Stimulated activated CD4-positive, alpha-beta T cell treated with anti-CD3 and anti-CD28 coated beads, Interleukin-12 subunit alpha, Interleukin-12 subunit beta, amount 100 ng/mL, for 4 hours (primary cell): ENCODE measurements around the gene TYMS.
"Not testable (repeated sequence)": the region's sequence is repeated elsewhere in the genome, so short reads cannot be mapped to it uniquely, and the experiment has no call there.

ENCODE experiments used
- DNase-seq: peaks from one replicate; pipeline ENCODE4 v3.0.0-alpha.2; 2020

The TYMS gene

DNA sequence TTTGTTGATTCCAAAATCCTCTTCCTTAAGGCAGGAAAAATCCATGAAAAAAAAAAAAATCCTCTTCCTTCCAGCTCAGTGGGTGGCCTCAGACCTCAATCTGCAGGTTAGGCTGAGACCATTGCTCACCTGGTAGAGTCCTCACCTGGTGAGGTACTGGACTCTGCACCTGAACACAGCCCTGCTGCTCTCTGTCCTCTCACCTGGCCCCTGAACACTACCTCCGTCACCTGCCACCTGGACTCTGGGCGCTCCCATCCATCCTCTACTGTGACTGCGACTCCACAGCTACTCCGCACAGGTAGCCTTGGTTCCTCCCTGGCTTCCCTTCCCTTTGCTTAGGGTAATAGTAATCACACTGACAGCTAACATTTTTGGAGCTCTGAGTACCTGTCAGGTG is 22.1 kb downstream of the TYMS start:
- DNase-seq = no peak

DNA sequence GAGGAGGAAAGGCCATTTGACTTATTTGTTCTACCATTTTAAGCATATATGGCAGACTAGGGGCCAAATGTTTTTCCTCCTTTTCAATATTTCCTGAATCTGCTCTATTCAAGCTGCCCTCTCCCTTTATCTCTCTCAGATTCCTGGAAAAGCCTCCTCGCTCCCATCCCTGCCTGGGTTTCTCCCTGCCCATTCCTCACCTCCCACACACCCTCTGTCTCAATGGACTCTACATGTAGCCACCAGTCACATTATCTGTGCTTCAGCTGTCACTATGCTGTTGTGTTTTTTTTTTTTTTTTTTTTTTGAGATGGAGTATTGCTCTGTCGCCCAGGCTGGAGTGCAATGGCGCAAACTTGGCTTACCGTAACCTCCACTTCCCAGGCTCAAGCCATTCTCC is 22.9 kb downstream of the TYMS start:
- DNase-seq = no peak

DNA sequence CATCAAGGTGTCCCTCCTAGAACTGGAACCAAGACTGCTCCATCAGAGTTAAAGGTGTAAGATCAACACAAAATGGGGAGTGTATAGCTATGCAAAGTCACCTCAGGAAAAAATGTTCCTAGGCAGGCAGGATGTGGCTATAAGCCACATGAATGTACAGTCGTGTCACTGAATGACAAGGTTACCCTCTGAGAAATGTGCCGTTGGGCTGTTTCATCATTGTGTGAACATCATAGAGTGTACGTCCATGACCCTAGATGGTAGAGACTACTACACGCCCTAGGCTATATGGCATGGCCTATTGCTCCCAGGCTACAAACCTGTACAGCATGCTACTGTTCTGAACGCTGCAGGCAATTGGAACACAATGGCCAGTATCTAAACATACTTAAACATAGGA is 24.5 kb downstream of the TYMS start:
- DNase-seq = no peak

DNA sequence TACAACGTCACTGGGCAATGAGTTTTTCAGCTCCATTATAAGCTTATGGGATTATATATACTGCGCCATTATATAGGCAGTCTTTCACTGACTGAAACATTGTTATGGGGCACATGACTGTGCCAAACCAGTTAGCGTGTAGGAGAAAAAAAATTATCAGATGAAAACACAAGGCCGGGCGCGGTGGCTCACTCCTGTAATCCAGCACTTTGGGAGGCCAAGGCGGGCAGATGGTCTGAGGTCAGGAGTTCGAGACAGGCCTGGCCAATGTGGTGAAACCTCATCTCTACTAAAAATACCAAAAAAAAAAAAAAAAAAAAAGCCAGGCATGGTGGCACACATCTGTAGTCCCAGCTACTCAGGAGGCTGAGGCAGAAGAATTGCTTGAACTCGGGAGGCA is 25.0 kb downstream of the TYMS start:
- DNase-seq = not testable (repeated sequence)

DNA sequence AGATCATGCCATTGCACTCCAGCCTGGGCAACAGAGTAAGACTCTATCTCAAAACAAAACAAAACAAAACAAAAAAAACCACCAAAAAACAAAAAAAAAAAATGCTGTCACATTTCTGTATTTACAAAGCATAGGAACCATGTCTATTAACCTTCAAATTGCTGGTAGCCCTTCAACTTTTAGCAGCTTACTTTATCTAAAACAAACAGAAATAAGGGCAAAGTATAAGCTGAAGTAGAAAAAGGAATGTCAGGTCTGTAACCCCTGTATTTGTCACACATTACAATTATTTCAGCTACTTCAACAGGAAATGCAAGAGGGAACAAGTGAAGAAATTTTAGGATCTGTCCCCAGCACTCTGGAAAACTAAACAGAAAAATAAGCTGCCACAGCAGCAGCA is 25.4 kb downstream of the TYMS start:
- DNase-seq = no peak

DNA sequence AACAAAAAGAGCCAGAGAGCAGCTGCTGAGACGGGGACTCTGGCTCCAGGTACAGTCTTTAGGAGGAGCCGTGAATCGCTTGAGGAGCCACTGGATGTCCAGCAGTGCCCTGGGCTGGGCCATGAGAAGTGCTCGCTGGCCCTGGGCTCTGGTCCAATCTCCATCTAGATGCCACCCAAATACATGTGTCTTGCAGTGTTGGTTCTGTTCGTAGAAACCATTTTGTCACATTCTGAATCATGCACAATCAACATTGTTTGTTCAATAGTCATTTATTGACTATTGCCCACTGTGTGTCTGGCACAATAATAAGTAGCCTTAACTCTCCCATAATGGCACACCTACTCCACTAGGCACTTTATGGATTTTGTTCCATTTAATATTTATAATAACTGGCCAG is 26.1 kb downstream of the TYMS start:
- DNase-seq = no peak

DNA sequence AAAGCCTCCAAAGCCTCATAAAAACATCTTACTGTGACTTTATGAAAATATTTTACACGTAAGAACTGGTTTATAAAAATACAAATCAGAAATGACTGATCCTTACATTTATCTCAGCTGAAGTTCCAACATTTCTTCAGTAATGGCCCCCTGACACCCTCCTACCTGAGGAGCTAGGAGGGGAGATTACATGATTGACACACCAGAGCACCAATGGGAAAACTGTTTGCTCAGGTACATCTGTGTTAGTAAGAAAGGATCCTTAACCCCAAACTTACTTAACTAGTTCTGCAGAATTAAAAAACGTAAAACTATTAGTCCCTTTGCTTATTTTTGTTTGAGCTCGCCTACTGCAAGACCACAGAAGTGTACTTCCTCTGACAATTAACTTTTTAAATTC is 28.0 kb downstream of the TYMS start:
- no peak for DNase-seq

DNA sequence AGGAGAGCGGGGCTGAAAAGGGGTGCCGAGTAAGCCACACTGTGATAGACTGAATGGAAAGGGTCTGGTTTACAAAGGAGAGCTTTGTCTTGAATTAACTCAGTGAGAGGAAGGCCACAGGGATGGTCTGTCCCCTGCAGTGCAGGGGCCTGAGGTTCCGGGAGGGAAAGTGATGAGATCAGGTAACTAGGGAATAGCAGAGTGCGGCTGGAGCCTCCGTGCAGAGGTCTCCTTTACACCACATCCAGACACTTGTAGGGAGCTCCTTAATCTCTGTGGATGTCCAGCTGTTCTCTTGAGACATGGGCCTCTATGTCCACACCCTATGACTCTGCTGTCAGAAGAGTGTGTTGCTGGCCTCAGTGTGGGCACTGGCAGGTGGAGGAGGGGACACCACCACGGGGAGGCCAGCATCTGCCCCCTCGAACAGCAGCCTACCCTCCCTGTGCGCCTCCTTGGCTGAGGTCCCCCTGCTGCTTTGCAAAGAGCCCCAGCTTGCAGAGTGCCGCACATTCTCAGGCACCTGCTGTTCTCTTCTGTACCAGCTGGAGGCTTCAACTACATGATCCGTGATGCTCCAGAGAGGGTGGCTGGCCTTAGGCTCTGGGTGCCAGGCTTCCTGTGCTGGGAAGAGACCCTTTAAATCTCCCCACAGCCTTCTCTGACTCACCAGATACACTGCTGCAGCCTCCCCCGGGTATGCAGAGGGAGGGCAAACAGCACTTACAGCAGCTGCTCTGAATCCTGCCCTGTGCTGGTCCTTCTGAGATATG is 29.1 kb downstream of the TYMS start:
- no peak for DNase-seq

DNA sequence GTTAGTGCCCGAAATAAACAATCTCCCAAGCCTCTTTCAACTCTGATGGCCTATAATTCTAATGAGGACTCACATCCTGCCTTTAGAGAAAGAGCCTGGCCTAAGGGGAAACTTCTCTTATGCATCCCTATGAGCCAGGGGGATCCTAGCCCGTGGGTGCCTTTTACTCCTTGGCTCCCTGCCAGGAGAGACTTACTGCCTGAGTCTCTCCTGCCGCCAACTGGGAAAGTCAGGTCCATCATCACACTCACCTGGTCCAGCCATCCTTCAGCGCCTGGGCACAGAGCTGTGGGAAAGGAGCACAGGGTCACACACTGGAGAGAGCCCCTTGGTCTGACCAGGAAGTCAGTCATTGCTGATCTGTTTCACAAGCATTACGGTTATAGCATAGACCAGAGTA is 30.9 kb downstream of the TYMS start:
- DNase-seq = no peak

DNA sequence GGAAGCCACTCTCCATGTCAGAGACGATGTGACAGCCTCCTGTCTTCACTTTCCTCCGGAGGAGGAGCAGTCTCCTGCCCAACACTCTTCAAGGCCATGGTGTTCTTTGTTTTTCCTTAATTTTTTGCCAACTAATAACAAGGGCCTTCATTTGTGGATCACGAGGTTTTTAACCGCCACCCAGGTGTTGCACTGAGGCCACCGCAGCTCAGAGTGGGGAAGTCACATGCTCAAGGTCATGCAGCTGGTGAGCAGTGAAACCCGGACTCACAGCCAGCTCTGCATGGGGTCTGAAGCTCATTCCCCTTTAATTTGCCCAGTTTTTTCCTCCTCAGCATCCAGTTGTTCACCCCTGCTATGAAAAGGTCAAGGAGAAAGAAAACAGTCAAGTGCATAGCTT is 35.4 kb downstream of the TYMS start:
- DNase-seq = no peak

DNA sequence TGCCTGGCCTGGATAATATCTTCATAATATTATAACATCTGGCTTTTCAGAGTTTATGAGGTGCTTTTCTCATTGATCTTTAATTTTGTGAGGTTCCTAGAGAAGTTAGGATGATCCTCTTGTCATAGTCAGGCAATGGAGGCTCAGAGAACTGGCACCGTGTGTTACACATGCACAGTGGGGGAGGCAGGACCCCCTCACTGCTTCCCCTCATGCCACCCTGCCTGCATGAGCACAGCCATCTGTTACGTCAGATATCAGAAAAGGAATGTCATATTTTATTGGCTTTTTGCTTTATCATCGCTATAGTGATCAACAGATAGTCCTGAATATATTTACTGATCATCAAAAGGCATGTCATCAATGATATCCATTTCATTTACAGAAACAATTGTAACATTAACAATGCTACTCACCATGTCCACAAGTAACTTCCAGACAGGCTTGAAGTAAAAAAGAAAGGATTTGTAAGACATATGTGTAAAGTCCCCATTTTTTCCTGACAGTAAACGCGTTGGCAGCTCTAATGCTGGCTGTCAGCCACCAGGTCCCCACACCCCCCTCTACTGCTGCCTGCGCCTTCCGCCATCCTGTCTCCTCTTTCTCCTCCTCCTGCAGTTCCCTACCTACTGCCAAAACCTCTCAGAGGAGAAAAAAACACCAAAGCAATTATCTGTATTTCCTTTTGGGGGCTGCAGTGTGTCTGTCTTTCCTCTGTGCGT is 36.2 kb downstream of the TYMS start:
- DNase-seq = no peak

DNA sequence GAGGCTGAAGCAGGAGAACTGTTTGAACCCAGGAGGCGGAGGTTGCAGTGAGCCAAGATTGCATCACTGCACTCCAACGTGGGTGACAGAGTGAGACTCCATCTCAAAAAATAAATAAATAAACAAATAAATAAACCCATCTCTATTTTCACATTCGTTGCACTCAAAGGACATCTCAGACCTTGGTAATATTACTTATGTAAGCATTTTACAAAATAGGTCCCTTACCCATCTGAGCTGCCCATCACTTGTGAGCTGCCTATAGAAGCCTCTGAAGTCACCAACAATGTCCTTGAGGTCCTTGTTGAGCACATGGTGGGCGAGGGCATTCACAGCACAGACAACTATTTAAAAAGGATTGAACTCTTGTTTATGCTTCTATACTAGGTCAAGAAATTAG is 39.6 kb downstream of the TYMS start:
- DNase-seq = no peak

DNA sequence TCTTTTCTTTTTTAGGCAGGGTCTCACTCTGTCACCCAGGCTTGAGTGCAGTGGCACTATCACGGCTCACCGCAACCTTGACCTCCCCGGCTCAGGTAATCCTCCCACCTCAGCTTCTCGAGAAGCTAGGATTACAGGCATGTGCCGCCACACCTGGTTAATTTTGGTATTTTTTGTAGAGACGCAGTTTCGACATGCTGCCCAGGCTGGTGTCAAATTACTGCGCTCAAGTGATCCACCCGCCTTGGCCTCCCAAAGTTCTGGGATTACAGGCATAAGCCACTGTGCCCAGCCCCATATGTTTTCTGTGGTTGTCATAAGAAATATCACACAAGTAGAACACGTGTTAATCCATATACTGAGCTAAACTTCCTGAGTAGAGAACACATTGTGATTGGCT is 40.3 kb downstream of the TYMS start:
- no peak for DNase-seq

DNA sequence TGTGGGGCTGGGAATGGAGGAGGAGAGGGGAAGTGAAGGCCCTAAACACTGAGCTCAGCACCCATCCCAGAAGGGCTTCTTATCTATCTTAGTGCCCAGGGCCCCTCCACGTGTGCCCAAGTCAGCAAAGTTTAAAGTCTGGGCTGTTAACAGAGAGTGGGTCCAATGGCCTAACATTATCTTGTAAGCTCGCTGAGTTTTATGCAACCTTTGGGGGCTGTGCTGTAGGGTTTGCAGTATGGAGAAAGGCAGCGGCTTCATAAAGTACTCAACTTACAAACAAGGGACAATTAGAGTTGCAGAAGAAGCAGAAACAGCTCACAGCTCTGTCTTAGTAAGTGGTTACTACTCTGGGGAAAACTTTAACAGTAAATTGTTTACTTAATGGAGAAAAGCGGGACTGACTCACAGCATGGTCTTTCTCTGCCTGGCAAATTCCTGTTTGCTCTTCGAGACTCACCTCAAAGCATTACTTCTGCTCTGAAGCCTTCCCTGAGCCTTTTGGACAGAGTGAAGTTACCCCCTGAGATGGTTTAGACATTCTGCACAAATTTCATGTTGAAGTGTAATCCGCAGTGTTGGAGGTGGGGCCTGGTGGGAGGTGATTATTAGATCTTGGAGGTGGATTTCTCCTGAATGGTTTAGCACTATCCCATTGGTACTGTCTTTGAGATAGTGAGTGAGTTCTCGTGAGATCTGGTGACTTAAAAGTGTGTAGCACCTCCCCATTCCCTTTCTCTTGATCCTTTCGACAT is 45.9 kb downstream of the TYMS start:
- no peak for DNase-seq

DNA sequence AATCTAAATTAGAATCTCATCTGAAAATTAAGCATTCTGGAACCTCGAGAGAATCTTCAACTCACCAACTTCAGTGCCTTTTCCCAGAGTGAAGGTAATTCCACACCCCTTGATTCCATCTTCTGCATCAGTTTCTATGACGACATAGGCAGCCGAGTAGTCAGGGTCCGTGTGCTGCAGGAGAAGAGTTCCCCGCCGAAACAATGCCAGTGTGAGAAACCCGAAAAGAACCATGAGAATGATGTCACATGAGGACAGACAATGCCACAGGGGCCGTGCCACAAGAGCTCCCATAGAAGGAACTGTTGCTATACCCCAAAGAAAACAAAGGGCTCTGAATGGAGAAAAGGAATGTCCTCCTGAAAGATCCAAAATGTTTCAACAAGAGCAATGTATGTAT is 49.0 kb downstream of the TYMS start:
- no peak for DNase-seq

DNA sequence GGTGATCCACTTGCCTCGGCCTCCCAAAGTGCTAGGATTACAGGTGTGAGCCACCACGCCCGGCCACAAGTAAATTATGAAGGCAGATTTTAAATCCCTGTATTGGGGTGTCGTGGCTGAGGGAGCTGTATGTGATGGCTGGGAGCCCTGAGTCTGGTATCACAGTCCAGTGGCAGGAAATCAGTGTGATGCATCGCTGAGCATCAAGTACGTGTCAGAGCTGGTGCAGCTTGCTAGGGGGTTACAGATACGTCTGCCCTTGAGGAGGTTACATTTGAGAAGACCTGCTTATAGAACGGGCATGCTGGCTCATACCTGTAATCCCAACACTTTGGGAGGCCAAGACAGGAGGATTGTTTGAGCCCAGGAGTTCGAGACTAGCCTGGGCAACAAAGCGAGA is 50.6 kb downstream of the TYMS start:
- no peak for DNase-seq

DNA sequence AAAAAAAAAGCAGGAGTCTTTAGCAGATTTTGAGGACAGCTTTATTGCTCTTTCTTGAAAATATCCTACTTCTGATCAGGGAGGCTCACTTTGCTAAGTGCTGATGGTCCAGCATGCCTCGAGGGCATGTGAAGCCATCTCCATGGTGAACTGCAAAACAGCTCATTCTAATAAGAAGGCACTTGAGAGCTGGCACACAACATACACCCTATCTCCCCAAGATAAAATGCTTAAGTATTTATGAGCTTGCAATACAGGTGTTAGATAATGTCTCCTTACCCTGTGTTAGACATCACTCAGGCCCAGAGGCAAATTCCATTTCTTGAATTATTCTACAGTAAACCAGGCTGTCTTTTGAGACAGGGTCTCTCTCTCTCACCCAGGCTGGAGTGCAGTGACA is 52.3 kb downstream of the TYMS start:
- no peak for DNase-seq

DNA sequence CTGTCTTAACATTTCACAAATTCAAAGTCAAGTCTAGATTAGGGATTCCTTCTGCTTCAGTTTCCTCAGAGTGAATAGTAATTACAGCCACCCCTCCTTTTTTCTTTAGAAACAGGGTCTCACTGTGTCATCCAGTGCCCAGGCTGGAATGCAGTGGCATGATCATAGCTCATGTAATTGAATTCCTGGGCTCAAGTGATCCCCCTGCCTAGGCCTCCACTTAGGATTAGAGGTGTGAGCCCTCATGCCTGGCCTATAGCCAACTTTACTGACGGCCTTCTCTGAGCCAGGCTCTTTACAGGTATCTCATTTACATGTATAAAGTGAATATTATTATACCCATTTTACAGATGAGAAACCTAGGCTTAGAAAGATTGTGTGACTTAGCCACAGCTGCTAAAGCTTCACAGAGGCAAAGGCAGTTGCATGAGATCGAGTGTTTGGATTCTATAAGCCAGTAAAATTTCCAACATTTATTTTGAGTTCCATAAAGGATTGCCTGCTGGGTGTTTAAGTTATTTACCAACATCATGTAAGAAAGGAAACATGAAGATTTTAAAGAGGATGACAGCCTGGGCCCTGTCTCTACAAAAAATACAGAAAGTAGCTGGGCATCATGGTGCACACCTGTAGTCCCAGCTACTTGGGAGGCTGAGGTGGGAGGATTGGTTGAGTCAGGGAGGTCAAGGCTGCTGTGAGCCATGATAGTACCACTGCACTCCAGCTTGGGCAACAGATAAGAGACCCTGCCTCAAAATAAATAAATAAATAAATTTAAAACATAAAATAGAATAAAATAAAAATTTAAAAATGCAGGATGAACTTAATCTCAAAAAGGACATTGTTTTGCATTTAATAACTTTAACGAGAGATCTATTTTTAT is 53.2 kb downstream of the TYMS start:
- DNase-seq = no peak

DNA sequence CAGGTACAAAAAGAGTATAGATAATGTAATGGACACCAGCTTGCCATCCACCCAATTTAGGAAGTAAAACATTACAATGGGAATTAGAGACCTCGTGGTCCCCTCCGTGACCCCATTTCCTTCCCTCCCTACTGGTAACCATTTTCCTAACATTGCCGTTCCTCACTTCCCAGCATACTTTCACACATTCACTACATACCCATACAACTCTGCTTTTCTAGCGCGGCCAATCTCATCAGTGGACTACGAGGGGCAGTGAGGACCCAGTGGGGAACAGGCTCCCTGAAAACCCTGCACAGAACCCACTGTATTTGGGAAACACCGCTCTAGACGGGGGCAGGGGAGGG is 53.8 kb downstream of the TYMS start:
- DNase-seq = no peak

DNA sequence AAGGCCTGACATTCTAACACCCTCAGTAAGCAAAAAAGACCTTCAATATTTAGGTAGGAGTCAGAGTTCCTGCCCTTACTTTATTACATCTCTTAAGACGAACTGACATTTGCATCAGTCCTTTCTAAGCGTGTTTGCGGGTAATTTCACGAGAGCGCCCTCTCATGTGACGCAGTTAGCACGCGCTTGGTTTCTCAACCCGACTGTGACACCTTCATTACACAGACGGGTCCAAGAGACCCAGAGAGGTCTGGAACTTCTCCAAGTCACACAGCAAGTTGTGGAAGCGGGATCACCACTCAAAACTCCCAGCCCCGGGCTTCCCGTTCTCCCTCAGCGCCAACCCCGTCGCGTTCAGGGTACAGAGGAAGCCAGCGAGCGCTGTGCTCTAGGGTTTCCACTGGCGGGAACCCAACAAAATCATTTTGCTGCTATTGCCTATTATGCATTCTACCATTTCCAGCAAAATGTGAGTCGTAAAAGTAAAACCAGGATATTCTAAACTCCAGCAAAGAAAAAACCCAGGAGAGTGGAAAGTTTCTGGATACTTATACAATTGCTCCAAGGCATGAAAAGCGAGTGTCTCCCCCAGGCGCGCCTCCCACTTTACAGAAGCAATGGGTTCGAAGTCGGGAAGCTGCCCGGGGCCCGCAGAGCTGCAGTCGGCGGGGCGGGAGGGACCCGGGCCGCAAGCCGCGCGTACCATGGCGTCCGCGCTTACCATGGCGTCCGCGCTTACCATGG is 54.4 kb downstream of the TYMS start:
- peak; percentile 61 for DNase-seq

DNA sequence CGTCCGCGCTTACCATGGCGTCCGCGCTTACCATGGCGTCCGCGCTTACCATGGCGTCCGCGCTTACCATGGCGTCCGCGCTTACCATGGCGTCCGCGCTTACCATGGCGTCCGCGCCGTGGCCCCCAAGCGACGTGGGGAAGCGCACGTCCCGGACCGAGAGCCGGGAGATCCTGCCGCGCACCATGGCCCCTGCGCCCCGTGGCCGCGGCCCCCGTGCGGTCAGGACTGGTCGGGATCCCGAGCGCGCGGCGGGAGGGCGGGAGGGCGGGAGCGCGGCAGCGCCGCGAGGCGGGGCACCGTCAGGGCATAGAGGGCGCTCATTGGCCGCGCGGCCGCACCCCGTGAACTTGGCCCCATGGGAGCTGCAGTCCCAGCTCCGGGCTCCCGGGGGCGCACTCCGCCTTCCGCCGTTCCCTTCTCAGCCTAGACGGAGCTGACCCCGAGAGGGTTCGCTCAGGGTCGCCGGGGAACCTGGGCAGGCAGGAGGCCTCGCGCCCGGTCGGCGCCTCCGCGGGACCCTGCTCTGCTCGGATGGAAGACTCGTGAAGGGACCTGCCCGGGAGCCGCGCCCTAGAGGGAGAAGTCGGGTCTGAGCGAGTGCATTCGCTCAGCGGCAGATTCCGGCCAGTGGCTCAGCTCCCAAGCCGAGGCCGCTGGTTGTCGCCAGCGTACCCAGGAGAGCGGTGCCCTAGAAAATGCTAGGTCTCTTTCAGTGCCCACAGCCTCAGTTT is 55.1 kb downstream of the TYMS start, which contains the start of gene ENOSF1:
Gene ENOSF1 (minus strand): TSS at position 230 of the 734 bp plus-strand sequence. CDS start 43 bp downstream, at position 187.
- peak; percentile 84 for DNase-seq

DNA sequence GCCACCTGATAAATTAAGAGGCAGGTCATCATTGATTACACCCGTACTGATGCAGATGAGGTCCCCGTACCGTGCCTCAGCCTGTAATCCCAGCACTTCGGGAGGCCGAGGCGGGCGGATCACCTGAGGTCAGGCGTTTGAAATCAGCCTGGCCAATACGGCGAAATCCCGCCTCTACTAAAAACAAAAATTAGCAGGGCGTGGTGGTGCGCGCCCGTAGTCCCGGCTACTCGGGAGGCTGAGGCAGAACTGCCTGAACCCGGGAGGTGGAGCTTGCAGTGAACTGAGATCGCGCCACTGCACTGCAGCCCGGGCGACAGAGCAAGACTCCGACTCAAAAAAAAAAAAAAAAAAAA is 55.7 kb downstream of the TYMS start:
- no peak for DNase-seq
